Adrenal gland (tissue), 12 donors: ENCODE measurements around the gene RASL10B. TPM values are rescaled to one million over a fixed set of nuclear protein-coding genes. Genes with fewer than 3 reads are reported as not detected.
"Not testable (repeated sequence)": the region's sequence is repeated elsewhere in the genome, so short reads cannot be mapped to it uniquely, and the experiment has no call there.

ENCODE experiments used
- DNase-seq, 7 donors: peaks; one replicate each; pipeline ENCODE4 v3.0.0-alpha.2; 2019 to 2020
- H3K27ac ChIP-seq, 5 donors: fragments of 200-600 bp; sonication (generic) in 4 of 5; 1 replicate in 3 of 5; 2 replicates in 2 of 5; pipeline versions ENCODE4 v1.5.1 to v1.8.0; 2016 to 2020; ENCODE audit warnings: mild to moderate bottlenecking in 1 of 5
- H3K27me3 ChIP-seq: fragments of 200-600 bp; 2 replicates; pipeline ENCODE4 v1.8.0; 2021
- H3K36me3 ChIP-seq, 2 donors: fragments of 200-600 bp; replicated peaks in 1 of 2; 1 replicate in 1 of 2; 2 replicates in 1 of 2; pipeline versions ENCODE4 v1.5.1 to v1.8.0; 2018 to 2022
- H3K4me1 ChIP-seq, 2 donors: fragments of 200-600 bp; replicated peaks in 1 of 2; 1 replicate in 1 of 2; 2 replicates in 1 of 2; pipeline versions ENCODE4 v1.5.1 to v1.8.0; 2018 to 2021
- H3K4me3 ChIP-seq, 4 donors: fragments of 200-600 bp; sonication (generic) in 3 of 4; one replicate each; pipeline ENCODE4 v1.5.1; 2016 to 2018
- H3K9me3 ChIP-seq, 3 donors: fragments of 200-600 bp; sonication (generic) in 1 of 3; replicated peaks in 1 of 3; 1 replicate in 2 of 3; 2 replicates in 1 of 3; pipeline versions ENCODE4 v1.5.1 to v1.8.0; 2016 to 2021
- CTCF ChIP-seq, 6 experiments: fragments of 450-650 bp in 4 of 6; fragments of 200-600 bp in 2 of 6; sonication (generic) in 1 of 6; IDR thresholded peaks; 1 replicate in 5 of 6; 2 replicates in 1 of 6; pipeline versions ENCODE4 v1.5.1 to v1.8.0; 2016 to 2021; ENCODE audit warnings: antibody characterized with exemption in 6 of 6, mild to moderate bottlenecking in 2 of 6, moderate library complexity in 1 of 6
- POLR2A ChIP-seq, 2 donors: fragments of 450-650 bp; IDR thresholded peaks; one replicate each; pipeline ENCODE4 v1.6.1; 2017; ENCODE audit warnings: antibody characterized with exemption in 2 of 2, mild to moderate bottlenecking in 2 of 2, moderate library complexity in 1 of 2
- WGBS, 4 donors: extraction: QIAGEN DNeasy Blood & Tissue Kit in 2 of 4; methylation state at CpG; one replicate each; pipeline versions ENCODE4 v1.1.5 to v1.1.7; 2013 to 2017; 5-methylcytosine and 5-hydroxymethylcytosine counted together
- intact Hi-C, 2 donors: fragments of 100-400 bp; cut with DNase I; formaldehyde crosslinking; loops; one replicate each; pipeline versions ENCODE4 v1.14.1 to v1.15.0; 2022 to 2023
- polyA plus RNA-seq, 3 donors: library from polyadenylated mRNA; stranded (reverse); fragments of 200-250 nt in 2 of 3; fragments of 350-450 nt in 1 of 3; fragmentation: Illumina TruSeq in 1 of 3; extraction: RNeasy Lipid Tissue Mini Kit (QIAGEN cat#74804) in 1 of 3; gene quantifications; one replicate each; pipeline ENCODE4 v1.2.3, GENCODE V29; 2013 to 2014
- total RNA-seq, 9 donors: library from RNA; depleted of rRNA in 4 of 9; stranded (reverse); fragments of >200 nt in 4 of 9; fragments of 120-200 nt in 1 of 9; fragmentation: NEBNext Ultra II Directional in 1 of 9; extraction: Animal tissue kit (Norgen Biotek cat#: 25700) in 1 of 9; gene quantifications; one replicate each; pipeline versions ENCODE4 v1.1.0 to v1.2.4, GENCODE V29; 2013 to 2023
- donor health status: healthy with polysubstance abuse.
- donor health status: Bipolar disorder and iron deficiency.
- donor health status: DM: yes; HTN: yes; CAD: no.
- donor health status: DM: no; HTN: no; CAD: no.
- donor health status: DM: no; HTN: no; CAD: no.
- donor health status: DM: yes; HTN: yes; CAD: no.

RASL10B gene
- total and polyA plus RNA-seq, 12 donors = 1.1 to 8.1 (median 2.1) TPM

GRCh38 chr17:35750526-35751395 is 19.3 kb downstream of the RASL10B start:
- peaks cover 26% of the 10 kb centered on the region for H3K27me3 ChIP-seq
- DNase-seq = no peak
- WGBS, 4 donors = 75 to 78% (median 76%) methylated on average over 9 to 10 of the region's 10 CpGs
- H3K4me3 ChIP-seq = no peak overlapping the region
- TF ChIP-seq POLR2A (IDR thresholded peaks at IDR 0.05) (no peak), CTCF (IDR thresholded peaks at IDR 0.05) (no peak)
- H3K9me3 ChIP-seq = no peaks in the 10 kb centered on the region
- no peaks in the 10 kb centered on the region for H3K36me3 ChIP-seq
- intact Hi-C loops = no loop called here
- H3K27ac ChIP-seq = no peak overlapping the region
- no peaks in the 10 kb centered on the region for H3K4me1 ChIP-seq

GRCh38 chr17:35751541-35751940 is 20.1 kb downstream of the RASL10B start:
- H3K27ac ChIP-seq, H3K9me3 ChIP-seq, H3K4me3 ChIP-seq, intact Hi-C loops, H3K36me3 ChIP-seq, DNase-seq, H3K4me1 ChIP-seq: not testable (repeated sequence)
- 74 to 89% (median 80%) methylated on average over 4 of the region's 4 CpGs for WGBS, 4 donors
- peaks cover 26% of the 10 kb centered on the region for H3K27me3 ChIP-seq

GRCh38 chr17:35752471-35752870 is 21.0 kb downstream of the RASL10B start:
- Histone ChIP-seq H3K27me3 (peaks cover 21% of the 10 kb centered on the region), H3K9me3 (no peaks in the 10 kb centered on the region), H3K36me3 (no peaks in the 10 kb centered on the region), H3K4me1 (no peaks in the 10 kb centered on the region), H3K27ac (no peak overlapping the region), H3K4me3 (no peak overlapping the region)
- intact Hi-C loops = no loop called here
- WGBS, 4 donors = 56 to 82% (median 60%) methylated on average over 4 to 16 of the region's 16 CpGs
- no peak for DNase-seq
- TF ChIP-seq CTCF (IDR thresholded peaks at IDR 0.05) = no peak
- no peak for TF ChIP-seq POLR2A (IDR thresholded peaks at IDR 0.05)

- Histone ChIP-seq H3K9me3 (no peaks in the 10 kb centered on the region), H3K36me3 (no peaks in the 10 kb centered on the region), H3K4me3 (no peak within 1 kb of the TSS), H3K27me3 (peaks cover 21% of the 10 kb centered on the region), H3K27ac (no peak within 1 kb of the TSS), H3K4me1 (no peaks in the 10 kb centered on the region)
- WGBS, 4 donors = 54 to 75% (median 56%) methylated on average over 6 to 9 of the region's 9 CpGs
- no peak for DNase-seq
- TF ChIP-seq CTCF (IDR thresholded peaks at IDR 0.05) = no peak
- intact Hi-C loops = no loop called here
Observed at GRCh38 chr17:35752945-35753764, 21.7 kb downstream of the RASL10B start, which contains the start of gene GAS2L2. Gene GAS2L2, minus strand, starts transcription at chr17:35753239. Its CDS starts 389 bp downstream, at chr17:35752850.
